HT-29 (cell line): ENCODE data around the gene EPGN. TPM values are rescaled to one million over a fixed set of nuclear protein-coding genes. Genes with fewer than 3 reads are reported as not detected.
"Not testable (repeated sequence)": the region's sequence is repeated elsewhere in the genome, so short reads cannot be mapped to it uniquely, and the experiment has no call there.

Source experiments
- DNase-seq: peaks from one replicate; pipeline ENCODE4 v3.0.0-alpha.2; 2015; ENCODE audit warnings: low spot score
- total RNA-seq: library from RNA; depleted of rRNA; stranded (reverse); fragments of >200 nt; shearing (Covaris generic); gene quantifications from 2 replicates; pipeline ENCODE4 v1.2.3, GENCODE V29; 2014; rRNA removed

EPGN gene
- total RNA-seq, 1 experiment from 2014 or later: not detected

- DNase-seq: no peak
Observed at GRCh38 chr4:74339501-74339900, 31.2 kb downstream of the EPGN start.

GRCh38 chr4:74340421-74340820 is 32.2 kb downstream of the EPGN start:
- not testable (repeated sequence) for DNase-seq

- no peak for DNase-seq
Observed at GRCh38 chr4:74344031-74344430, 35.8 kb downstream of the EPGN start.

GRCh38 chr4:74353858-74354257 is 45.6 kb downstream of the EPGN start:
- DNase-seq: no peak

- DNase-seq: no peak
Observed at GRCh38 chr4:74357965-74358364, 49.7 kb downstream of the EPGN start.

GRCh38 chr4:74361671-74362070 is 53.4 kb downstream of the EPGN start:
- no peak for DNase-seq

- no peak for DNase-seq
Observed at GRCh38 chr4:74362347-74362746, 54.1 kb downstream of the EPGN start.

- DNase-seq: no peak
Observed at GRCh38 chr4:74364256-74364651, 56.0 kb downstream of the EPGN start.

- DNase-seq: peak; percentile 91
Observed at GRCh38 chr4:74364652-74365491, 56.6 kb downstream of the EPGN start, which contains the start of gene EREG. Gene EREG (plus strand): TSS chr4:74365145. CDS start chr4:74365309, 164 bp downstream.

GRCh38 chr4:74365761-74366160 is 57.5 kb downstream of the EPGN start:
- peak; percentile 60 for DNase-seq

Other genes with a start within 250 kb of the EPGN start
- 3.1 and 8.3 TPM in 2 replicates for gene CXCL2, start 209.3 kb upstream of the EPGN start, total RNA-seq
- gene MTHFD2L, start 150.4 kb upstream of the EPGN start, total RNA-seq: 18.4 and 32.9 TPM in 2 replicates
- 67.4 and 74.0 TPM in 2 replicates for gene EREG, start 56.7 kb downstream of the EPGN start, total RNA-seq
- gene AREG, start 136.7 kb downstream of the EPGN start, total RNA-seq: 156 and 173 TPM in 2 replicates